Neural cell (in vitro differentiated cells): ENCODE measurements around the gene SCLY. TPM values are rescaled to one million over a fixed set of nuclear protein-coding genes. Genes with fewer than 3 reads are reported as not detected.

Source experiments
- H2AFZ ChIP-seq: fragments of 200-600, 300-800 bp; sonication (generic), shearing (Covaris generic); 2 replicates; pipeline ENCODE4 v1.6.0; 2014; ENCODE audit warnings: low read depth, mild to moderate bottlenecking, antibody characterized with exemption, low read length, moderate library complexity
- H3F3A ChIP-seq: fragments of 200-600 bp; shearing (Covaris generic); 2 replicates; pipeline ENCODE4 v1.6.1; 2016; ENCODE audit warnings: mild to moderate bottlenecking, moderate library complexity, mixed read lengths, antibody characterized with exemption, low read length; ENCODE audit not compliant: insufficient read depth, poor library complexity, severe bottlenecking
- H3K27ac ChIP-seq: fragments of 200-600, 300-800 bp; sonication (generic), shearing (Covaris generic); 2 replicates; pipeline ENCODE4 v1.5.1; 2014; ENCODE audit warnings: mild to moderate bottlenecking, low read length, moderate library complexity
- H3K27me3 ChIP-seq: fragments of 300-800, 200-600 bp; sonication (generic), shearing (Covaris generic); 2 replicates; pipeline ENCODE4 v1.6.0; 2014; ENCODE audit warnings: mild to moderate bottlenecking, low read depth, low read length, moderate library complexity; ENCODE audit not compliant: insufficient read depth
- H3K36me3 ChIP-seq: fragments of 300-800, 200-600 bp; sonication (generic), shearing (Covaris generic); 2 replicates; pipeline ENCODE4 v1.5.1; 2014; ENCODE audit warnings: mild to moderate bottlenecking, antibody characterized with exemption, low read length, moderate library complexity; ENCODE audit not compliant: insufficient read depth
- H3K4me2 ChIP-seq: fragments of 300-800, 200-600 bp; sonication (generic), shearing (Covaris generic); 2 replicates; pipeline ENCODE4 v1.6.0; 2014; ENCODE audit warnings: mild to moderate bottlenecking, low read length
- H3K4me3 ChIP-seq: fragments of 300-800, 200-600 bp; sonication (generic), shearing (Covaris generic); 2 replicates; pipeline ENCODE4 v1.5.1; 2014; ENCODE audit warnings: mild to moderate bottlenecking, low read length, moderate library complexity
- H3K79me2 ChIP-seq: fragments of 200-600 bp; shearing (Covaris generic); replicated peaks from 2 replicates; pipeline ENCODE4 v1.6.0; 2014; ENCODE audit warnings: mild to moderate bottlenecking, low read length, moderate library complexity; ENCODE audit not compliant: insufficient read depth
- H3K9ac ChIP-seq: fragments of 300-800, 200-600 bp; sonication (generic), shearing (Covaris generic); 2 replicates; pipeline ENCODE4 v1.6.1; 2016; ENCODE audit warnings: mild to moderate bottlenecking, low read length, mixed read lengths
- H3K9me2 ChIP-seq: fragments of 200-600 bp; shearing (Covaris generic); 2 replicates; pipeline ENCODE4 v1.6.1; 2016; ENCODE audit warnings: mild to moderate bottlenecking, low read length, mixed read lengths; ENCODE audit not compliant: insufficient read depth
- H3K9me3 ChIP-seq: fragments of 200-600, 300-800 bp; sonication (generic), shearing (Covaris generic); 2 replicates; pipeline ENCODE4 v1.6.1; 2016; ENCODE audit warnings: mild to moderate bottlenecking, mixed run types, low read length, moderate library complexity, mixed read lengths
- H4K20me1 ChIP-seq: fragments of 200-600 bp; shearing (Covaris generic); 2 replicates; pipeline ENCODE4 v1.6.1; 2016; ENCODE audit warnings: mild to moderate bottlenecking, mixed run types; ENCODE audit not compliant: insufficient read depth
- EP300 ChIP-seq: fragments of 450-650 bp; conservative IDR thresholded peaks from 2 replicates; pipeline ENCODE4 v1.6.1; 2014; ENCODE audit warnings: antibody characterized with exemption, mild to moderate bottlenecking, moderate library complexity; ENCODE audit not compliant: poor library complexity, severe bottlenecking
- EZH2 ChIP-seq: fragments of 200-600, 300-800 bp; shearing (Covaris generic), sonication (generic); IDR thresholded peaks from 2 replicates; pipeline ENCODE4 v1.6.1; 2014; ENCODE audit warnings: antibody characterized with exemption, low read length, borderline replicate concordance, mild to moderate bottlenecking; ENCODE audit not compliant: insufficient read depth, poor library complexity, severe bottlenecking
- MXI1 ChIP-seq: fragments of 450-650 bp; conservative IDR thresholded peaks from 2 replicates; pipeline ENCODE4 v1.6.1; 2014; ENCODE audit warnings: antibody characterized with exemption, mild to moderate bottlenecking; ENCODE audit not compliant: poor library complexity, severe bottlenecking
- POLR2AphosphoS5 ChIP-seq: IDR thresholded peaks from 2 replicates; pipeline ENCODE4 v1.6.1; 2012
- RAD21 ChIP-seq: fragments of 450-650 bp; conservative IDR thresholded peaks from 2 replicates; pipeline ENCODE4 v1.6.1; 2014; ENCODE audit warnings: antibody characterized with exemption, mild to moderate bottlenecking, moderate library complexity
- SMC3 ChIP-seq: fragments of 450-650 bp; conservative IDR thresholded peaks from 2 replicates; pipeline ENCODE4 v1.6.1; 2014; ENCODE audit warnings: antibody characterized with exemption, mild to moderate bottlenecking, moderate library complexity; ENCODE audit not compliant: poor library complexity
- TAF1 ChIP-seq: IDR thresholded peaks from 2 replicates; pipeline ENCODE4 v1.6.1; 2012; ENCODE audit warnings: low read depth
- polyA plus RNA-seq: library from polyadenylated mRNA; depleted of rRNA; stranded (reverse); fragments of >200 nt; gene quantifications from 2 replicates; pipeline ENCODE4 v1.2.3, GENCODE V29; 2014
- TF ChIP-seq, protein P1 (sequence below): IDR thresholded peaks from 2 replicates; pipeline ENCODE4 v1.6.1; 2012; ENCODE audit warnings: borderline replicate concordance
- TF ChIP-seq, protein P2 (sequence below): fragments of 450-650 bp; IDR thresholded peaks from 2 replicates; pipeline ENCODE4 v1.5.1; 2014; ENCODE audit warnings: antibody characterized with exemption, mild to moderate bottlenecking, moderate library complexity; ENCODE audit not compliant: poor library complexity, severe bottlenecking

Gene SCLY
- polyA plus RNA-seq, 1 donor from 2014 or later, result 15.9 TPM

GRCh38 chr2:238100049-238100820, 39.4 kb downstream of the SCLY start, which contains the start of gene ESPNL:
Gene ESPNL, plus strand, starts transcription at chr2:238100340. Its CDS starts 80 bp downstream, at chr2:238100420.
- H3K36me3 ChIP-seq, result no peaks in the 10 kb centered on the region
- H3K27ac ChIP-seq, result no peak within 1 kb of the TSS
- no peak within 1 kb of the TSS for H3K4me3 ChIP-seq
- no peaks in the 10 kb centered on the region for H3K79me2 ChIP-seq
- no peaks in the 10 kb centered on the region for H3K9me3 ChIP-seq
- H4K20me1 ChIP-seq, result no peaks in the 10 kb centered on the region
- no peak within 1 kb of the TSS for H3K4me2 ChIP-seq
- TF ChIP-seq, protein P1, sequence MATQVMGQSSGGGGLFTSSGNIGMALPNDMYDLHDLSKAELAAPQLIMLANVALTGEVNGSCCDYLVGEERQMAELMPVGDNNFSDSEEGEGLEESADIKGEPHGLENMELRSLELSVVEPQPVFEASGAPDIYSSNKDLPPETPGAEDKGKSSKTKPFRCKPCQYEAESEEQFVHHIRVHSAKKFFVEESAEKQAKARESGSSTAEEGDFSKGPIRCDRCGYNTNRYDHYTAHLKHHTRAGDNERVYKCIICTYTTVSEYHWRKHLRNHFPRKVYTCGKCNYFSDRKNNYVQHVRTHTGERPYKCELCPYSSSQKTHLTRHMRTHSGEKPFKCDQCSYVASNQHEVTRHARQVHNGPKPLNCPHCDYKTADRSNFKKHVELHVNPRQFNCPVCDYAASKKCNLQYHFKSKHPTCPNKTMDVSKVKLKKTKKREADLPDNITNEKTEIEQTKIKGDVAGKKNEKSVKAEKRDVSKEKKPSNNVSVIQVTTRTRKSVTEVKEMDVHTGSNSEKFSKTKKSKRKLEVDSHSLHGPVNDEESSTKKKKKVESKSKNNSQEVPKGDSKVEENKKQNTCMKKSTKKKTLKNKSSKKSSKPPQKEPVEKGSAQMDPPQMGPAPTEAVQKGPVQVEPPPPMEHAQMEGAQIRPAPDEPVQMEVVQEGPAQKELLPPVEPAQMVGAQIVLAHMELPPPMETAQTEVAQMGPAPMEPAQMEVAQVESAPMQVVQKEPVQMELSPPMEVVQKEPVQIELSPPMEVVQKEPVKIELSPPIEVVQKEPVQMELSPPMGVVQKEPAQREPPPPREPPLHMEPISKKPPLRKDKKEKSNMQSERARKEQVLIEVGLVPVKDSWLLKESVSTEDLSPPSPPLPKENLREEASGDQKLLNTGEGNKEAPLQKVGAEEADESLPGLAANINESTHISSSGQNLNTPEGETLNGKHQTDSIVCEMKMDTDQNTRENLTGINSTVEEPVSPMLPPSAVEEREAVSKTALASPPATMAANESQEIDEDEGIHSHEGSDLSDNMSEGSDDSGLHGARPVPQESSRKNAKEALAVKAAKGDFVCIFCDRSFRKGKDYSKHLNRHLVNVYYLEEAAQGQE, result no peak
- TF ChIP-seq POLR2AphosphoS5, result no peak
- TF ChIP-seq RAD21, result no peak
- TF ChIP-seq TAF1, result no peak
- TF ChIP-seq SMC3, result no peak
- no peak for TF ChIP-seq EP300
- no peak for TF ChIP-seq EZH2
- no peak within 1 kb of the TSS for H2AFZ ChIP-seq
- no peaks in the 10 kb centered on the region for H3F3A ChIP-seq
- no peaks in the 10 kb centered on the region for H3K9me2 ChIP-seq
- no peak within 1 kb of the TSS for H3K9ac ChIP-seq
- H3K27me3 ChIP-seq, result no peaks in the 10 kb centered on the region

GRCh38 chr2:238100821-238101771, 40.3 kb downstream of the SCLY start:
- H3K79me2 ChIP-seq, result no peaks in the 10 kb centered on the region
- H3K9me3 ChIP-seq, result no peaks in the 10 kb centered on the region
- no peak overlapping the region for H3K9ac ChIP-seq
- H3K27me3 ChIP-seq, result no peaks in the 10 kb centered on the region
- H3K4me2 ChIP-seq, result no peak overlapping the region
- TF ChIP-seq MXI1 (no peak), POLR2AphosphoS5 (no peak), EZH2 (no peak), TAF1 (no peak), SMC3 (no peak), RAD21 (no peak), EP300 (no peak)
- TF ChIP-seq, protein P1, result no peak
- TF ChIP-seq, protein P2, sequence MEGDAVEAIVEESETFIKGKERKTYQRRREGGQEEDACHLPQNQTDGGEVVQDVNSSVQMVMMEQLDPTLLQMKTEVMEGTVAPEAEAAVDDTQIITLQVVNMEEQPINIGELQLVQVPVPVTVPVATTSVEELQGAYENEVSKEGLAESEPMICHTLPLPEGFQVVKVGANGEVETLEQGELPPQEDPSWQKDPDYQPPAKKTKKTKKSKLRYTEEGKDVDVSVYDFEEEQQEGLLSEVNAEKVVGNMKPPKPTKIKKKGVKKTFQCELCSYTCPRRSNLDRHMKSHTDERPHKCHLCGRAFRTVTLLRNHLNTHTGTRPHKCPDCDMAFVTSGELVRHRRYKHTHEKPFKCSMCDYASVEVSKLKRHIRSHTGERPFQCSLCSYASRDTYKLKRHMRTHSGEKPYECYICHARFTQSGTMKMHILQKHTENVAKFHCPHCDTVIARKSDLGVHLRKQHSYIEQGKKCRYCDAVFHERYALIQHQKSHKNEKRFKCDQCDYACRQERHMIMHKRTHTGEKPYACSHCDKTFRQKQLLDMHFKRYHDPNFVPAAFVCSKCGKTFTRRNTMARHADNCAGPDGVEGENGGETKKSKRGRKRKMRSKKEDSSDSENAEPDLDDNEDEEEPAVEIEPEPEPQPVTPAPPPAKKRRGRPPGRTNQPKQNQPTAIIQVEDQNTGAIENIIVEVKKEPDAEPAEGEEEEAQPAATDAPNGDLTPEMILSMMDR, result no peak
- H3K9me2 ChIP-seq, result no peaks in the 10 kb centered on the region
- no peaks in the 10 kb centered on the region for H3K36me3 ChIP-seq
- no peaks in the 10 kb centered on the region for H4K20me1 ChIP-seq
- H2AFZ ChIP-seq, result no peak overlapping the region
- no peak overlapping the region for H3K4me3 ChIP-seq
- H3F3A ChIP-seq, result no peaks in the 10 kb centered on the region
- H3K27ac ChIP-seq, result no peak overlapping the region
